ENCODE results near the gene TMC8.

GRCh38 chr17:78130437-78131101 lies at the start of gene TMC8:
- TF ChIP-seq CTCF (IDR thresholded peaks at IDR 0.05; ENCODE audit: low read length) = no peak
- no peak for TF ChIP-seq EZH2 (IDR thresholded peaks at IDR 0.05; ENCODE audit: borderline replicate concordance, low read length)

All from OCI-LY1 (cell line).